CD14-positive monocyte (primary cell): Measurements from ENCODE around the gene NAE1. TPM values are rescaled to one million over a fixed set of nuclear protein-coding genes. Genes with fewer than 3 reads are reported as not detected.

Experiments
- DNase-seq, 3 donors: peaks; one replicate each; pipeline ENCODE4 v3.0.0-alpha.2; 2011 to 2022
- H2AFZ ChIP-seq: 2 replicates; pipeline ENCODE4 v1.6.0; 2012; ENCODE audit warnings: mild to moderate bottlenecking, low read depth, low read length, inconsistent platforms; ENCODE audit not compliant: insufficient read depth, poor library complexity, severe bottlenecking
- H3K27ac ChIP-seq, 2 donors: 1 replicate in 1 of 2; 2 replicates in 1 of 2; pipeline ENCODE4 v1.5.1; 2012 to 2013; ENCODE audit warnings: low read length in 2 of 2, control low read depth in 1 of 2, inconsistent platforms in 1 of 2, low read depth in 1 of 2, mild to moderate bottlenecking in 1 of 2
- H3K27me3 ChIP-seq, 2 donors: one replicate each; pipeline versions ENCODE4 v1.6.0 to v1.6.1; 2011 to 2013; ENCODE audit warnings: low read length in 2 of 2; ENCODE audit not compliant: control insufficient read depth in 2 of 2, insufficient read depth in 2 of 2
- H3K36me3 ChIP-seq, 2 donors: replicated peaks in 1 of 2; 1 replicate in 1 of 2; 2 replicates in 1 of 2; pipeline versions ENCODE4 v1.5.1 to v1.6.1; 2012 to 2013; ENCODE audit warnings: low read length in 2 of 2, control low read depth in 1 of 2, inconsistent platforms in 1 of 2, mild to moderate bottlenecking in 1 of 2; ENCODE audit not compliant: insufficient read depth in 2 of 2, control insufficient read depth in 1 of 2
- H3K4me1 ChIP-seq, 2 donors: 1 replicate in 1 of 2; 2 replicates in 1 of 2; pipeline versions ENCODE4 v1.5.1 to v1.6.1; 2012 to 2013; ENCODE audit warnings: low read length in 2 of 2, control low read depth in 1 of 2, inconsistent platforms in 1 of 2, mild to moderate bottlenecking in 1 of 2, moderate library complexity in 1 of 2; ENCODE audit not compliant: insufficient read depth in 2 of 2, control insufficient read depth in 1 of 2
- H3K4me2 ChIP-seq: replicated peaks from 2 replicates; pipeline ENCODE3; 2012; ENCODE audit warnings: low read length, moderate library complexity, mild to moderate bottlenecking; ENCODE audit not compliant: poor library complexity, severe bottlenecking; ENCODE audit errors: extremely low read depth
- H3K4me3 ChIP-seq, 3 experiments: fragments of 200-600 bp in 1 of 3; sonication (generic) in 1 of 3; replicated peaks in 1 of 3; 1 replicate in 2 of 3; 2 replicates in 1 of 3; pipeline ENCODE4 v1.5.1; 2011 to 2013; ENCODE audit warnings: low read length in 3 of 3, mild to moderate bottlenecking in 3 of 3, control low read depth in 2 of 3, low read depth in 2 of 3, inconsistent platforms in 1 of 3, moderate library complexity in 1 of 3
- H3K79me2 ChIP-seq: 2 replicates; pipeline ENCODE4 v1.6.0; 2012; ENCODE audit warnings: mild to moderate bottlenecking, control low read depth, inconsistent platforms, low read length, moderate library complexity; ENCODE audit not compliant: insufficient read depth
- H3K9ac ChIP-seq: 2 replicates; pipeline ENCODE4 v1.6.0; 2017; ENCODE audit warnings: low read length, mild to moderate bottlenecking; ENCODE audit not compliant: insufficient read depth, poor library complexity, severe bottlenecking
- H3K9me3 ChIP-seq, 2 donors: replicated peaks in 1 of 2; 1 replicate in 1 of 2; 2 replicates in 1 of 2; pipeline versions ENCODE4 v1.5.1 to v1.6.1; 2012 to 2013; ENCODE audit warnings: low read length in 2 of 2, control low read depth in 1 of 2; ENCODE audit not compliant: control insufficient read depth in 1 of 2, insufficient read depth in 1 of 2
- H4K20me1 ChIP-seq: 2 replicates; pipeline ENCODE4 v1.6.0; 2012; ENCODE audit warnings: mild to moderate bottlenecking, low read length, control low read depth, moderate library complexity; ENCODE audit not compliant: insufficient read depth
- H3K27ac Mint-ChIP-seq, 7 donors: one replicate each; pipeline ENCODE4 v1.8.0; 2020; ENCODE audit warnings: mild to moderate bottlenecking in 7 of 7, mixed read lengths in 7 of 7, moderate library complexity in 6 of 7, inconsistent platforms in 2 of 7
- H3K27me3 Mint-ChIP-seq, 3 donors: one replicate each; pipeline ENCODE4 v1.8.0; 2021 to 2022; ENCODE audit warnings: low read depth in 3 of 3, mild to moderate bottlenecking in 3 of 3, mixed read lengths in 3 of 3, moderate library complexity in 3 of 3, inconsistent platforms in 1 of 3
- H3K36me3 Mint-ChIP-seq, 2 donors: one replicate each; pipeline ENCODE4 v1.8.0; 2020; ENCODE audit warnings: mixed read lengths in 2 of 2, inconsistent platforms in 1 of 2, mild to moderate bottlenecking in 1 of 2
- H3K4me1 Mint-ChIP-seq: one replicate; pipeline ENCODE4 v1.8.0; 2020; ENCODE audit warnings: mild to moderate bottlenecking, mixed read lengths
- H3K4me3 Mint-ChIP-seq, 2 donors: one replicate each; pipeline ENCODE4 v1.8.0; 2020; ENCODE audit warnings: mild to moderate bottlenecking in 2 of 2, mixed read lengths in 2 of 2, moderate library complexity in 1 of 2
- H3K9me3 Mint-ChIP-seq, 7 donors: one replicate each; pipeline ENCODE4 v1.8.0; 2020 to 2022; ENCODE audit warnings: mixed read lengths in 7 of 7, mild to moderate bottlenecking in 6 of 7, moderate library complexity in 6 of 7, inconsistent platforms in 2 of 7
- WGBS: methylation state at CpG from one replicate; pipeline ENCODE4 v1.1.5; 2013; ENCODE audit warnings: missing lambda C conversion rate; ENCODE audit not compliant: insufficient coverage; 5-methylcytosine and 5-hydroxymethylcytosine counted together
- intact Hi-C, 2 donors: fragments of 100-400 bp; cut with micrococcal nuclease; formaldehyde crosslinking; loops; one replicate each; pipeline versions ENCODE4 v1.15.0 to v1.15.1; 2023
- polyA plus RNA-seq, 3 donors: library from polyadenylated mRNA; depleted of rRNA in 1 of 3; unstranded in 2 of 3; stranded (reverse) in 1 of 3; fragments of 300-500 nt in 2 of 3; fragments of >200 nt in 1 of 3; fragmentation: Illumina TruSeq in 2 of 3; gene quantifications; 1 replicate in 2 of 3; 2 replicates in 1 of 3; pipeline ENCODE4 v1.2.3, GENCODE V29; 2012 to 2021
- TF ChIP-seq, protein P1 (sequence below): fragments of 200-600 bp; IDR thresholded peaks from one replicate; pipeline ENCODE4 v1.8.0; 2022; ENCODE audit warnings: antibody characterized with exemption, mild to moderate bottlenecking

The NAE1 gene
- polyA plus RNA-seq, 3 donors: 10.8 to 18.6 (median 16.8) TPM

DNA sequence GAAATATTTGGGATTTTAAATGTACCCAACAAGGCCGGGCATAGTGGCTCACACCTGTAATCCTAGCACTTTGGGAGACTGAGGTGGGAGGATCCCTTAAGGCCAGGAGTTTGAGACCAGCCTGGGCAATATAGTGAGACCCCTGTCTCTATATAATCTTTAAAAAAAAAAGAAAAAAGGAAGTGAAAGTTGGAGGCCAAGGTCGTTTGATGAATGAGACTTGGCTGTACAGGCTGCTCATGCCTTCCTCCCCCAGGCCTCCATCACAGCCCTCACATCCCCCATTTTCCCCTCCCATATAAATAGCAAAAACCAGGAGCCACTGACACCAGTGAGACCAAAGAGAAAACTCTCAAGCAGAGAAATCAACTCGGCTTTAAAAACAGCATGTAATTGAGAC lies 10.1 kb upstream of the NAE1 start:
- intact Hi-C loops: no loop called here
- peaks cover 15 to 38% of the 10 kb centered on the region in 2 donors for H3K27me3 ChIP-seq
- Mint-ChIP-seq H3K36me3 (peaks cover 0 to 8% of the 10 kb centered on the region in 2 donors), H3K9me3 (peaks cover 6 to 16% (median 12%) of the 10 kb centered on the region in 7 donors), H3K27me3 (peaks cover 43 to 47% (median 47%) of the 10 kb centered on the region in 3 donors), H3K27ac (no peak overlapping the region), H3K4me3 (no peak overlapping the region), H3K4me1 (peaks cover 12% of the 10 kb centered on the region)
- H3K79me2 ChIP-seq: no peaks in the 10 kb centered on the region
- no peak overlapping the region for H3K9ac ChIP-seq
- H3K4me1 ChIP-seq: peaks cover 6 to 10% of the 10 kb centered on the region in 2 donors
- H2AFZ ChIP-seq: no peak overlapping the region
- TF ChIP-seq, protein P1, sequence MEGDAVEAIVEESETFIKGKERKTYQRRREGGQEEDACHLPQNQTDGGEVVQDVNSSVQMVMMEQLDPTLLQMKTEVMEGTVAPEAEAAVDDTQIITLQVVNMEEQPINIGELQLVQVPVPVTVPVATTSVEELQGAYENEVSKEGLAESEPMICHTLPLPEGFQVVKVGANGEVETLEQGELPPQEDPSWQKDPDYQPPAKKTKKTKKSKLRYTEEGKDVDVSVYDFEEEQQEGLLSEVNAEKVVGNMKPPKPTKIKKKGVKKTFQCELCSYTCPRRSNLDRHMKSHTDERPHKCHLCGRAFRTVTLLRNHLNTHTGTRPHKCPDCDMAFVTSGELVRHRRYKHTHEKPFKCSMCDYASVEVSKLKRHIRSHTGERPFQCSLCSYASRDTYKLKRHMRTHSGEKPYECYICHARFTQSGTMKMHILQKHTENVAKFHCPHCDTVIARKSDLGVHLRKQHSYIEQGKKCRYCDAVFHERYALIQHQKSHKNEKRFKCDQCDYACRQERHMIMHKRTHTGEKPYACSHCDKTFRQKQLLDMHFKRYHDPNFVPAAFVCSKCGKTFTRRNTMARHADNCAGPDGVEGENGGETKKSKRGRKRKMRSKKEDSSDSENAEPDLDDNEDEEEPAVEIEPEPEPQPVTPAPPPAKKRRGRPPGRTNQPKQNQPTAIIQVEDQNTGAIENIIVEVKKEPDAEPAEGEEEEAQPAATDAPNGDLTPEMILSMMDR: no peak
- no peaks in the 10 kb centered on the region for H4K20me1 ChIP-seq
- no peak for DNase-seq
- no peak overlapping the region for H3K4me2 ChIP-seq
- peaks cover 0 to 14% of the 10 kb centered on the region in 2 donors for H3K9me3 ChIP-seq
- H3K36me3 ChIP-seq: no peaks in the 10 kb centered on the region
- WGBS: 89% methylated on average over 1 of the region's 3 CpGs
- no peak overlapping the region for H3K4me3 ChIP-seq
- H3K27ac ChIP-seq: no peak overlapping the region

DNA sequence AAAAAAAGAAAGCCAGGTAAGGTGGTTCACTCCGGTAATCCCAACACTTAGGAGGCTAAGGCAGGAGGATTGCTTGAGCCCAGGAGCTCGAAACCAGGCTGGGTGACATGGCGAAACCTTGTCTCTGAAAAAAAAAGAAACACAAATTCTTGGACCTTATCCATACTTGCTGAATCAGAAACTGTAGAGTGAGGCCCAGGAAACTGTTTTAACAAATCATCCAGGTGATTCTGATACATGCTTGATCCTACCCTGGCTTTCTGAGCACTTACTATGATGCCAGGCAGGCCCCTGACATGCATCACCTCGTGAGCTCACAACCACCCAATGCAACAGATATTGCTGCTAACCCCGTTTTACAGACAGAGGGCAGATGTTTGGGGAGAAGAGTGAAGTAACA lies 4.0 kb upstream of the NAE1 start:
- peaks cover 0 to 2% of the 10 kb centered on the region in 2 donors for H3K27me3 ChIP-seq
- no peaks in the 10 kb centered on the region for H3K36me3 ChIP-seq
- no peaks in the 10 kb centered on the region for H4K20me1 ChIP-seq
- H3K4me3 Mint-ChIP-seq: no peak overlapping the region
- H3K4me1 Mint-ChIP-seq: peaks cover 5% of the 10 kb centered on the region
- H3K4me3 ChIP-seq: no peak overlapping the region
- no peak overlapping the region for H3K27ac Mint-ChIP-seq
- TF ChIP-seq, protein P1: no peak
- no peak overlapping the region for H3K4me2 ChIP-seq
- H3K9ac ChIP-seq: no peak overlapping the region
- H3K36me3 Mint-ChIP-seq: no peaks in the 10 kb centered on the region
- H3K79me2 ChIP-seq: peaks cover 3% of the 10 kb centered on the region
- no peak for DNase-seq
- H3K4me1 ChIP-seq: peaks cover 8 to 11% of the 10 kb centered on the region in 2 donors
- peaks cover 5 to 13% (median 8%) of the 10 kb centered on the region in 7 donors for H3K9me3 Mint-ChIP-seq
- no peaks in the 10 kb centered on the region for H3K9me3 ChIP-seq
- no peak overlapping the region for H2AFZ ChIP-seq
- intact Hi-C loops: loop anchor here (5.0 kb wide), 1 partner anchor 33 kb away; no protein-coding TSS in a partner anchor
- WGBS: no CpG with 5 or more reads among the region's 5 CpGs
- no peak overlapping the region for H3K27ac ChIP-seq
- H3K27me3 Mint-ChIP-seq: peaks cover 21 to 26% (median 24%) of the 10 kb centered on the region in 3 donors
